NCI-H2029 treated with DMSO at 0.1 percent for 48 hours (cell line): ENCODE measurements around the gene ABCA3.
A peak's percentile ranks its signal among the peaks of the same experiment; 100 is the strongest.
"Not testable (repeated sequence)": the region's sequence is repeated elsewhere in the genome, so short reads cannot be mapped to it uniquely, and the experiment has no call there.

Experiments
- DNase-seq: peaks from one replicate; lab custom pipeline; 2025; lab: John Stamatoyannopoulos, UW

Gene ABCA3

DNA sequence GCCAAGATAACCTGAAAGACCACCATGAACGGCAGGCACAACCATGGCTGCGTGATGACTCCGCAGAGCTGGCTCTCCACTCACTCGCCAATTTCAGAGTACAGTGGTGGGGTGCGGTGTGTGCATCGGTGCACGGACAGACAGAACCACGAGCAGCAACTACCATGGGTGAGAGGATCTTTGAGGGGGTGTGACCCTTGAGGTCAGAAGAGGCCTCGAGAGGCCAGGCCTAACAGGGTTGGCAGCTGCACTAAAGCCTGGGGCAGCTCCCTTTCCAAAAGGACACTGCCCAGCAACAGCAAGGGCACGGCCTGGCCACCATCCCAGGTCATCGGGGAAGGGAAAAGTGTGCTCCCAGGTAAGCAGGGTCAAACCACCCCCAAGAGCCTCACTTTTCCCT lies 87.2 kb downstream of the ABCA3 start:
- DNase-seq: no peak

GRCh38 chr16:2252806-2253148 lies 87.8 kb downstream of the ABCA3 start:
- no peak for DNase-seq

DNA sequence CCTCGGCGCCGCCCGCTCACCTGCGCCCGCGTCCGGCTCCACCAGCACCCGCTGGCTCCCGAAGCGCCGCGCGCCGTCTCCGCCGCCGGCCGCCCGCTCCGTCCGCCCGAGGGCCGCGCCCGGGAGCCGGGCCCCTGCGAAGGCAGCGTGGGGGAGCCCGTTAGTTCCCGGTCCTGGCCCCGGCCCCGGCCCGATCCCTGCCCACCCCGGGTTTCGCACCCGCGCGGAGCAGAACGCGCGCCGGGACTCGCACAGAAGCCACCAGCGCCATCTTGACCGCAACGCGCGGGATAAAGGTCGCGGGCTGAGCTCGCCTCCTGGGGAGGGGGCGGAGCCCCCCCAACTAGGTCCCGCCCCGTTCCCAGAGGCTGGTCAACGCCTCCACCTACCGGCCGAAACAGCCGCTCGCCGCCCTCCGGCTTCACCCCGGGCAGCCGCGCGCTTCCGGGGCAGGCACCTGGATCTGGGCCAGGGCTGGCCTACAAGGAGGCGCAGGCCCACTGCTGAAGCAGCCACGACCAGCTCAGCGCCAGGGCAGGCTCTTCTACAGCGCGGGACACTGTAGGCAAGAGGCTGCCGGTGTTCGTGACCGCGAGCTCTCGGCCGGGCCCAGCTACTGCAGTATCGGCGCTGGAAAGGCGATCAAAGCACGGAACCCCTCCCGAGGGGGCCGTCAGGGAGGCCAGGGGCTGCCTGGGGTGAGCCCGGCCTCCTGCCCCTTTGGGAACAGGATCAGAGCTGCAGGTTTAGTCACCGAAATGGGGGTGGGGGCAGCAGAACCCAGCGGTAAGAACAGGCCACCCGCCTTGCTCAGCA lies 89.0 kb downstream of the ABCA3 start, which contains the start of gene ECI1:
Gene ECI1, minus strand, starts transcription at position 292 of the 816 bp plus-strand sequence. Its CDS starts 21 bp downstream, at position 271.
- DNase-seq: peak; percentile 68

- DNase-seq: no peak
These were observed 89.8 kb downstream of the ABCA3 start for GRCh38 chr16:2250652-2251295.

DNA sequence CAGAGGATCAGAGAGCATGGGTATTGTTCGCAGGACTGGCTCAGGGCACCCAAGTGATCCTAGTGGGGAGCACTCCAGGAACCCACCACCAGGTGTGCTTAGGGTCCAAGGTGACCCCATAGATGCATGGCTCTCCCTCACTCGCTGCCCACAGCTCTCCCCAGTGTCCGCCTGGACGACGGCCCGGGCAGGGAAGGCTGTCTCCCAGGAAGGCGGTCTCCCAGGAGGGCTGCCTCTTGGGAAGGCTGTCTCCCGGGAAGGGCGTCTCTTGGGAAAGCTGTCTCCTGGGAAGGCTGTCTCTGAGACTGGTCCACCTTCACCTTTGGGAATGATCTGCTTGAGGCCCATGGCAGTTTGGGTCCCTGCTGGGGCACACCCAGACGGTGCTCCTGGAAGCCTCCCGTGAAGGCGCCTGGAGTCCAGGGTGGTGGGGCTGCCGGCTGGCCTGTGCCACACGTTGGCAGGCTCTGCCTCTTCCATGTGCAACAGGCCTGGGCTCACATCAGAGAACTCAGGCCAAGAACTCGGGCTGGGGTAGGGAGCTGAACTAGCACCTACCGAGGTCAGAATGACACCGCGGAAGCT lies 94.1 kb downstream of the ABCA3 start:
- no peak for DNase-seq

GRCh38 chr16:2244926-2245795 lies 95.4 kb downstream of the ABCA3 start:
- DNase-seq: no peak

- no peak for DNase-seq
These were observed 96.2 kb downstream of the ABCA3 start for GRCh38 chr16:2244301-2244700.

DNA sequence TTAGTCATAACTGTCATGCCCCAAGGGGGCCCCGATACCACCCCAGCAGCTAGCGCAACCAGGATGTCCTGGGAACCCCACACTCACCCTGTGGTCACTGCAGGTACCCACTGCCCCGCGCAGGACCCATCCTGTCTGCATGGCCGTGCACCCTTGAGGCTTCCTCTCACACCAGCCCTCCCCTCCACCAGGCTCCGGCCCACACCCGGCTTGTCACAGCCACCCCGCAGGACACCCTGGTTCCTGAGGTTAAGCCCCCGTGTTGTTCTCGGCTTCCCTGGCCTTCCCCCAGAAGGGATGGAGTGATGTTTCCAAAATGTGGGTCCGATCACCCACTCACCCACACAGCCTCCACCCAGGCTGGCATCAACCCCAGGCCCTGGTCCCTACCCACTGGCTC lies 96.7 kb downstream of the ABCA3 start:
- DNase-seq: no peak

DNA sequence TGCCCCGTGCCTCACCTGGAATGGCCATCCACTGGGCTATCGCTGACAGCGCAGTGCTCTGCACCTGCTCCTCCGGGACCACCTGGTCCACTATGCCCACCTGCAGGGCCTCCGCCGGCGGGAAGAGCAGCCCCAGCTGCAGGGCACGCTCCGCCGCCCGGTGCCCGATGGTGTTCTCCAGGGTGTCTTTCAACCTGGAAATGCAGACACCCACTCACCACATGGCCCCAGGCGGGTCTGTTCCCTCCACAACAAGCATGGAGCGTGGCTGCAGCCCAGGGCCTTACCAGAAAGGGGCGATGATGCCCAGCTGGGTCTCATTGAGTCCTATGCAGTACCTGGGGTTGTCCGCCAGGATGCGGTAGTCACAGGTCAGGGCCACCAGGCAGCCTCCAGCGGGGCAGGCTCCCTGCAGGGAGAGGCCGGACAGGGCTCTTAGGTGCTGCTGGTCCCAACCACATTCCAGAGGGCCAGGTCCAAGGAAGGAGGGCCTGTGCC lies 97.4 kb downstream of the ABCA3 start:
- no peak for DNase-seq

- DNase-seq: no peak
These were observed 97.9 kb downstream of the ABCA3 start for GRCh38 chr16:2242598-2242997.

DNA sequence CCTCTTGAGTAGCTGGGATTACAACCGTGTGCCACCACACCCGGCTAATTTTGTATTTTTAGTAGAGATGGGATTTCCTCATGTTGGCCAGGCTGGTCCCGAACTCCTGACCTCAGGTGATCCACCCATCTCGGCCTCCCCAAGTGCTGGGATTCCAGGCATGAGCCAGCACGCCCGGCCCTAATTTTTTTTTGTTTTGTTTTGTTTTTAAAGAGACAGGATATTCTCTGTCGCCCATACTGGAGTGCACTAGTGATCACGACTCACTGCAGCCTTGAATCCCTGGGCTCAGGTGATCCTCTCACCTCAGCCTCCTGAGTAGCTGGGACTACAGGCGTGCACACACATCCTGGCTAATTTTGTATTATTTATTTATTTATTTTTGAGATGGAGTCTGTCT lies 100.2 kb downstream of the ABCA3 start:
- DNase-seq: not testable (repeated sequence)

DNA sequence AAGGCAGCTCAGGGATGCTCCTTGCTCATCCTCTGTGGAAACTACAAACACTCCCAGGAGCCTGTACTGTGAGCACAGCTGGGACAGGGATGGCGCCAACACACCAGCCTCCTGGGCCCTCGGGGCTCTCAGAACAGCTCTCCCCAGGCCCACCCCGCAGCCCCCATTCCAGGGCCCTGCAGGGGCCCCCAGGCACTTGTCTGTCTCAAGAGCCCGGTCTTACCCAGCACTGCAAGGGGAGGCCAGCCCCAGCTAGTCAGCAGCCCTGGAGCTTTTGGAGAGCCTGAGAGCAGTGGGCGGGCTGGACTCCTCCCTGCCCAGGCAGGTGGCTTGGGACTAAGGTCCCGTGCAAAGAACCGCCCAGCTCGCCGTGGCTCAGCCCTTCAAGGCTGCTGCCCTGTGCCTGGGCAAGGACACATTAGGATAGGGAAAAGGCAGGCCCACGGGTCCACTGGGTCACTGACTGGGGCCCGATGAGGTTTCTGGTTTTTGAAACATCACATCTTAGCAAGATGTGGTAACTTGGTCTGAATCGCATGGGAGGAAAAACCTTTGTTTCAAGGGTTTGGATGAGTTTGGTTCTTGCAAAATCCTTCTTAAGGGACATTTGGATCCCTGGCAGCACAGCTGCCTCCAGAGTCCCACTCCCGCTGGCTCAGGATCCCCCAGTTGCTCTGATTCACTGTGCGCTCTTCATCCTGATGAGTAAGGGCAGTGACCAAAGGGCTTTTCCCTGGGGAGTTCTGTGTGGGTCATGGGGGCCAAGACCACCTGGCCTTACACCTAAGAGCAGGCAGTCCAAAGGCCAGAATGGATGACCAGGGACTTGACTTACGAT lies 101.5 kb downstream of the ABCA3 start:
- DNase-seq: no peak

DNA sequence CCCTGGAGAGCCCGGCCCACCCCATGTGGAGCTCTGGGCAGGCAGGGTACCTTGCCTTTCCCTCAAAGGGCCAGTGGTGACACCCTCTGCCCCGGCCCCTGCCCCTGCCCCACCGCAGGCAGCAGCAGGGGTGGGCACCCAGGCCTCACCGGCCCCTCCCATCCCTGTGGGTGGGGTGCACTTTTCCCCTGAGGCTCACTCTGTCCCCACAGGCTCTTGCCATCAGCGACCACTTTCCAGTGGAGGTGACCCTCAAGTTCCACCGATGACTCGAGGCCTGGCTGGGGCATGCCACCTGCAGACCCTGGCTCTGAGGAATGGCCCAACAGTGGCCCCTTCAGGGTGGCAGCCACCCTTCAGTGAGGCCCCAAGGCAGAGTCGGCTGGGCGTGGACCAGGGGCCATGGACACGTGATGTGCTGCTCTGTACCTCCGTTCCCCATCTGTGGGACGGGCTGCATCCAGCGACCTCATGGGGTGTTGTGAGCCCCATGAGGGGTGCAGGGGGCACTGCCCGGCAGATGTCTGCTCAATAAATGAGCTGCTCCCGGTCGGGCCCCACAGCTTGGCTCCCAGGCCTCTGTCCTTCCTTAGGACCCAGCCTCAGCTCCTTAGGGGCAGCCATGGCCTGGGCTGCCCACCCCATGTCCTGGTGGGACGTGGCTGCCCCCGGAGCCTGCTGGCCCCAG lies 102.2 kb downstream of the ABCA3 start:
- DNase-seq: no peak

GRCh38 chr16:2237493-2238149 lies 102.9 kb downstream of the ABCA3 start:
- no peak for DNase-seq

- no peak for DNase-seq
These were observed 103.4 kb downstream of the ABCA3 start for GRCh38 chr16:2237102-2237482.

DNA sequence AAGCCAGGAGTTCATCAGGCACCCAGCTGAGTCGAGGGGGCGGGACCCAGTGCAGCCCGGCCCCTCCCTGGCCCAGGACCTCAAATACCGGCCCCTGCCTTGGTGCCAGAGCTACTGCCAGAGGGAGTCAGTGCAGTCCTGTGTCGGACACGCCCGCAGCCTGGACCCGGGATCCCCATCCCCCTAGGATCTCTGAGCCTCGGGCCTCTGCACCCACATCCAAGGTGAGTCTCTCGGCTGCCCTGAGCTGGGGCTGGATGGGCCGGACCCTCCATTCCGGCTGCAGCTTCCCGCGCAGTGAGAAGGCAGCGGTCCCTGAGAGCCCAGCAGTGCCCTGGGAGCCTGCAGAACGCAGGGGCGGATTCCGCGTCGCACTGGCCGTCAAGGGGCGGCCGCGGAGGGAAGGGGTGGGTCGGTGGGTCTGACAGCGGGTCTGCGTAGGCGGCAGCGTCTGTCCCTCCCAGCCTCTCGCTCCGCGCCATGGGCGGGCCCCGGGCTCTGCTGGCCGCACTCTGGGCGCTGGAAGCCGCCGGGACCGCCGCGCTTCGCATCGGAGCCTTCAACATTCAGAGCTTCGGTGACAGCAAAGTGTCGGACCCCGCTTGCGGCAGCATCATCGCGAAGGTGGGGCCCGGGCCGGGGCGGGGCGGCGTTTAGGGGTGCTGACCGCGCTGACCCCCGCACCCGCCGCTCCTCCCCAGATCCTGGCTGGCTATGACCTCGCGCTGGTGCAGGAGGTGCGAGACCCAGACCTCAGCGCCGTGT lies 104.0 kb downstream of the ABCA3 start, which contains the start of gene DNASE1L2:
Gene DNASE1L2, plus strand, starts transcription at position 108 of the 765 bp plus-strand sequence. Its CDS starts 373 bp downstream, at position 481.
- no peak for DNase-seq

- DNase-seq: no peak
These were observed 104.7 kb downstream of the ABCA3 start for GRCh38 chr16:2235695-2236336.

DNA sequence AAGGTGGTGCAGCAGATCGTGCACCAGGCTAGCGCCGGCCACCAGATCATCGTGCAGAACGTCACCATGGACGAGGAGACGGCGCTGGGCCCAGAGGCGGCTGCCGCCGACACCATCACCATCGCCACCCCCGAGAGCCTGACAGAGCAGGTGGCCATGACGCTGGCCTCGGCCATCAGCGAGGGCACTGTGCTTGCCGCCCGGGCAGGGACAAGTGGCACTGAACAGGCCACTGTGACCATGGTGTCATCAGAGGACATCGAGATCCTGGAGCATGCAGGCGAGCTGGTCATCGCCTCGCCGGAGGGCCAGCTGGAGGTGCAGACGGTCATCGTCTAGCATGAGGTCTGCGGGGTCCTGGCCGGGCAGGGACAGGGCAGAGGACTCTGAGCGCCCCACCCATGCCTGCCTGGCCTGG lies 105.3 kb downstream of the ABCA3 start:
- no peak for DNase-seq

GRCh38 chr16:2234813-2235170 lies 105.7 kb downstream of the ABCA3 start:
- DNase-seq: no peak
